Heart left ventricle (tissue), 13 donors: ENCODE measurements around the gene WFS1.

Experiments used
- POLR2A ChIP-seq, 2 donors: fragments of 450-650 bp; IDR thresholded peaks; one replicate each; pipeline ENCODE4 v1.6.1; 2017; ENCODE audit warnings: antibody characterized with exemption in 2 of 2, mild to moderate bottlenecking in 2 of 2, moderate library complexity in 2 of 2
- TF ChIP-seq, protein P1 (sequence below), 12 donors: fragments of 200-600 bp; sonication (generic) in 4 of 12; IDR thresholded peaks; one replicate each; pipeline versions ENCODE4 v1.5.0 to v1.8.0; 2018 to 2022; ENCODE audit warnings: antibody characterized with exemption in 12 of 12, mild to moderate bottlenecking in 5 of 12
- donor health status: ischemic (EF 13 %, LVEDD 7.1; RV severe dilation, severe dysfunction).
- donor health status: DM: no; HTN: yes; CAD: no.
- donor health status: DM: no; HTN: no; CAD: no.
- donor health status: ischemic (EF 25% LVEDD 6.9; RV normal size, moderate dysfunction).
- donor health status: ischemic (EF 25% LVEDD 5.7; RV mildly dilated, moderate dysfunction).
- donor health status: ischemic (EF 35%, LVEDD 5.7; RV mildly dilated, moderate dysfunction).
- donor health status: nonischemic (EF 11% LVEDD 7.7; RV severe dilation, severe dysfunction).
- donor health status: DM: yes; HTN: yes; CAD: no.
- donor health status: PGD.
- donor health status: ischemic (EF 29% LVEDD 5.4; RV normal size, mild dysfunction).
- donor health status: nonischemic (EF 23%, LVEDD 6.1; RV moderate dilation, normal function).

DNA sequence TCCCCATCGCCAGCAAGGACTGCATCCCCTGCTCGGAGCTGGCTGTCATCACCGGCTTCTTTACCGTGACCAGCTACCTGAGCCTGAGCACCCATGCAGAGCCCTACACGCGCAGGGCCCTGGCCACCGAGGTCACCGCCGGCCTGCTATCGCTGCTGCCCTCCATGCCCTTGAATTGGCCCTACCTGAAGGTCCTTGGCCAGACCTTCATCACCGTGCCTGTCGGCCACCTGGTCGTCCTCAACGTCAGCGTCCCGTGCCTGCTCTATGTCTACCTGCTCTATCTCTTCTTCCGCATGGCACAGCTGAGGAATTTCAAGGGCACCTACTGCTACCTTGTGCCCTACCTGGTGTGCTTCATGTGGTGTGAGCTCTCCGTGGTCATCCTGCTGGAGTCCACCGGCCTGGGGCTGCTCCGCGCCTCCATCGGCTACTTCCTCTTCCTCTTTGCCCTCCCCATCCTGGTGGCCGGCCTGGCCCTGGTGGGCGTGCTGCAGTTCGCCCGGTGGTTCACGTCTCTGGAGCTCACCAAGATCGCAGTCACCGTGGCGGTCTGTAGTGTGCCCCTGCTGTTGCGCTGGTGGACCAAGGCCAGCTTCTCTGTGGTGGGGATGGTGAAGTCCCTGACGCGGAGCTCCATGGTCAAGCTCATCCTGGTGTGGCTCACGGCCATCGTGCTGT is 31.5 kb downstream of the WFS1 start:
- TF ChIP-seq, protein P1, sequence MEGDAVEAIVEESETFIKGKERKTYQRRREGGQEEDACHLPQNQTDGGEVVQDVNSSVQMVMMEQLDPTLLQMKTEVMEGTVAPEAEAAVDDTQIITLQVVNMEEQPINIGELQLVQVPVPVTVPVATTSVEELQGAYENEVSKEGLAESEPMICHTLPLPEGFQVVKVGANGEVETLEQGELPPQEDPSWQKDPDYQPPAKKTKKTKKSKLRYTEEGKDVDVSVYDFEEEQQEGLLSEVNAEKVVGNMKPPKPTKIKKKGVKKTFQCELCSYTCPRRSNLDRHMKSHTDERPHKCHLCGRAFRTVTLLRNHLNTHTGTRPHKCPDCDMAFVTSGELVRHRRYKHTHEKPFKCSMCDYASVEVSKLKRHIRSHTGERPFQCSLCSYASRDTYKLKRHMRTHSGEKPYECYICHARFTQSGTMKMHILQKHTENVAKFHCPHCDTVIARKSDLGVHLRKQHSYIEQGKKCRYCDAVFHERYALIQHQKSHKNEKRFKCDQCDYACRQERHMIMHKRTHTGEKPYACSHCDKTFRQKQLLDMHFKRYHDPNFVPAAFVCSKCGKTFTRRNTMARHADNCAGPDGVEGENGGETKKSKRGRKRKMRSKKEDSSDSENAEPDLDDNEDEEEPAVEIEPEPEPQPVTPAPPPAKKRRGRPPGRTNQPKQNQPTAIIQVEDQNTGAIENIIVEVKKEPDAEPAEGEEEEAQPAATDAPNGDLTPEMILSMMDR (IDR thresholded peaks at IDR 0.05), result no peak
- TF ChIP-seq POLR2A (IDR thresholded peaks at IDR 0.05), result no peak
